GM21423 (cell line): ENCODE measurements around the gene TBPL1.
A peak's percentile ranks its signal among the peaks of the same experiment; 100 is the strongest.
"Not testable (repeated sequence)": the region's sequence is repeated elsewhere in the genome, so short reads cannot be mapped to it uniquely, and the experiment has no call there.

Experiments
- ATAC-seq: cut with Tn5 transposase; IDR thresholded peaks from one replicate; pipeline ENCODE4 v1.9.1; 2021; ENCODE audit warnings: mild to moderate bottlenecking, moderate library complexity; ENCODE audit not compliant: unreplicated experiment

TBPL1 gene

GRCh38 chr6:133971861-133972260, 18.8 kb downstream of the TBPL1 start:
- ATAC-seq = no peak

GRCh38 chr6:133972388-133972787, 19.4 kb downstream of the TBPL1 start:
- ATAC-seq = no peak

- ATAC-seq = no peak
Measured at GRCh38 chr6:133973109-133973971, 20.3 kb downstream of the TBPL1 start.

GRCh38 chr6:133977983-133978895, 25.2 kb downstream of the TBPL1 start:
- ATAC-seq = peak; percentile 38

- ATAC-seq = no peak
Measured at GRCh38 chr6:133978896-133979240, 25.8 kb downstream of the TBPL1 start.

GRCh38 chr6:133979269-133979963, 26.4 kb downstream of the TBPL1 start:
- ATAC-seq = not testable (repeated sequence)

GRCh38 chr6:133980168-133980567, 27.1 kb downstream of the TBPL1 start:
- no peak for ATAC-seq

GRCh38 chr6:133983099-133983939, 30.3 kb downstream of the TBPL1 start:
- ATAC-seq = peak; percentile 66

GRCh38 chr6:133985970-133986369, 32.9 kb downstream of the TBPL1 start:
- no peak for ATAC-seq

- no peak for ATAC-seq
Measured at GRCh38 chr6:133986942-133987341, 33.9 kb downstream of the TBPL1 start.

GRCh38 chr6:133989525-133989924, 36.5 kb downstream of the TBPL1 start:
- no peak for ATAC-seq

- ATAC-seq = no peak
Measured at GRCh38 chr6:133990321-133990720, 37.3 kb downstream of the TBPL1 start.

- no peak for ATAC-seq
Measured at GRCh38 chr6:133991096-133991593, 38.1 kb downstream of the TBPL1 start.

- no peak for ATAC-seq
Measured at GRCh38 chr6:133992992-133993680, 40.1 kb downstream of the TBPL1 start.

GRCh38 chr6:133995296-133995695, 42.3 kb downstream of the TBPL1 start:
- no peak for ATAC-seq

- ATAC-seq = no peak
Measured at GRCh38 chr6:133995758-133996157, 42.7 kb downstream of the TBPL1 start.

GRCh38 chr6:133997267-133997666, 44.2 kb downstream of the TBPL1 start:
- ATAC-seq = no peak

- no peak for ATAC-seq
Measured at GRCh38 chr6:133999305-133999704, 46.3 kb downstream of the TBPL1 start.

GRCh38 chr6:134000443-134000842, 47.4 kb downstream of the TBPL1 start:
- ATAC-seq = no peak

GRCh38 chr6:134002821-134003220, 49.8 kb downstream of the TBPL1 start:
- peak; percentile 53 for ATAC-seq
